H7 (cell line): ENCODE results near the gene AKAP6. TPM values are rescaled to one million over a fixed set of nuclear protein-coding genes. Genes with fewer than 3 reads are reported as not detected.

Source experiments
- DNase-seq: peaks from one replicate; pipeline ENCODE4 v3.0.0; 2012
- H3K27me3 ChIP-seq: 2 replicates; pipeline ENCODE4 v1.6.0; 2011; ENCODE audit warnings: mild to moderate bottlenecking, low read length; ENCODE audit not compliant: control insufficient read depth, insufficient read depth
- H3K36me3 ChIP-seq: replicated peaks from 2 replicates; pipeline ENCODE4 v1.5.1; 2011; ENCODE audit warnings: low read length; ENCODE audit not compliant: control insufficient read depth, insufficient read depth
- H3K4me3 ChIP-seq: 2 replicates; pipeline ENCODE4 v1.5.1; 2011; ENCODE audit warnings: low read depth, mild to moderate bottlenecking, control low read depth, low read length, moderate library complexity; ENCODE audit not compliant: insufficient read depth
- total RNA-seq: library from RNA; depleted of rRNA; stranded (reverse); fragments of >200 nt; shearing (Covaris generic); gene quantifications from 2 replicates; pipeline ENCODE4 v1.2.3, GENCODE V29; 2014

Gene AKAP6
- total RNA-seq, 1 experiment from 2014 or later, result 0.28 TPM

DNA sequence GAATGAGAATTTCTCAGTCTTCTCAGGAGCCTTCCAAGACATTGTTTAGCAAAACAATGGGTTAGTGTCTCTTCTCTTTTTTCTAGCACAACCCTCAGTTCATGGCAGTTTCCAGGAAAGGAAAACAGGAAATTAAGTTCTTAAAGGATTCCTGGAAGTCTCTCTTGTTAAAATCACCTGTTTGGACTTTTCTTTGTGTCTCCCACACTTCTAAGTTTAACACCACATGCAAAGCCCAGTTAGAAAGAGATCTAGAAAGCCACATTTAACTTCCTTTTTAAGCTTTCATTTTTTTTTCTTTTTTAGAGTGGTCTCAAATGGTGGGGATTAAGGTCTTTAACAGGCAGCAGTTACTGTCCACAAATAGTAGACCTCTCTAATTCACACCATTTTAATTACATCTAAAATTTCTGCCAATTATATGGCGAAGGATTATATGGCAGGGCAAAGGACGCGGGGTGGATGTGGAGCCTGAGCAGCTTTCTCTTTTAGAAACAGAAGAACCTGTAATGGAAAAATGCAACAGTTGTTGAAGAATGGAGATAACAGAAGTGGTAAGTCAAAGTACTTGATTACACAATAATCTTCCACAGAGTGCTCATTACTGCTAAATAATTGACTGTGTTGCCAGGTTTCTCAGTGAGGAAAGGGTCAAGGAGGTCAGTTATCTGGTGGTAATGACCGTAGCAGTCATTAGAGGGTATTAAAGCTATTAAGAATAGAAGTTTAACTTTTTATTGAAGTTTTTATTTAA lies 298.6 kb downstream of the AKAP6 start:
- Histone ChIP-seq H3K27me3 (no peaks in the 10 kb centered on the region), H3K4me3 (no peak overlapping the region), H3K36me3 (no peaks in the 10 kb centered on the region)
- DNase-seq, result no peak

DNA sequence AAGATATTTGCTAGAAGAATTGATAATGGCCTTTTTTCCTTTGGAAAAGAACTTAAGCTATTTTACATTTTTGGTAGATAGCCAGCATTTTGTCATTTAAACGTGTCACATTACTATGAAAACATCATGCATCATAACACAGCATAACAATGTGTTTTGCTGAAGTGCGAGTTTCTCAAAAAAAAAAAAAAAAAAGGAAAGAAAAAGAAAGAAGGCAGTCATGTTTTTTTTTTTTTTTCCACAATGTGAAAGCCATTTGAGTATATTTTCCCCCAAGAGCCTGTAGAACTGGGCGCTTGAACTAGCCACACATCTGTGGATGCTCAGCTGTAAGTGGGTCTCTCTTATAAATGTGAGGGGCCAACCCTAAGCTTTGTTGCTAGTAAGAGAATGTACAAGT lies 300.1 kb downstream of the AKAP6 start:
- no peaks in the 10 kb centered on the region for H3K27me3 ChIP-seq
- no peak overlapping the region for H3K4me3 ChIP-seq
- H3K36me3 ChIP-seq, result no peaks in the 10 kb centered on the region
- no peak for DNase-seq

DNA sequence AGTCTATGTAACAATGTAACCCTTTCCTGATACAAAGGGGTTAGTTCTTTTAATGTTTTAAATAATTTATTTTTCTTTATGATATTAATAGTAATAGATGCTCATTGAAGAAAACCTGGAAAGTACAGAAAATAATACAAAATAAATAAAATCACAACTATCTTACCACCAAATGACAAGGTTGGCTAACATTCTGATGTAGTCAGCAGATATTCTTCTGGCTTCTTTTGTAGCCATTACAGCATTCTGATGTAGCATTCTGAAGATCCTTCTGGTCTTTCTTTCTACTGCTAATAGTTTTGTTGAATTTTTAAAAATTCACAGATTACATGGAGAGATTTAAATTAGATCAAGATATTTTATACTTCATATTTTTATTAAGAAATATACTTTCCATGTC lies 301.6 kb downstream of the AKAP6 start:
- Histone ChIP-seq H3K36me3 (no peaks in the 10 kb centered on the region), H3K27me3 (no peaks in the 10 kb centered on the region)
- no peak for DNase-seq

DNA sequence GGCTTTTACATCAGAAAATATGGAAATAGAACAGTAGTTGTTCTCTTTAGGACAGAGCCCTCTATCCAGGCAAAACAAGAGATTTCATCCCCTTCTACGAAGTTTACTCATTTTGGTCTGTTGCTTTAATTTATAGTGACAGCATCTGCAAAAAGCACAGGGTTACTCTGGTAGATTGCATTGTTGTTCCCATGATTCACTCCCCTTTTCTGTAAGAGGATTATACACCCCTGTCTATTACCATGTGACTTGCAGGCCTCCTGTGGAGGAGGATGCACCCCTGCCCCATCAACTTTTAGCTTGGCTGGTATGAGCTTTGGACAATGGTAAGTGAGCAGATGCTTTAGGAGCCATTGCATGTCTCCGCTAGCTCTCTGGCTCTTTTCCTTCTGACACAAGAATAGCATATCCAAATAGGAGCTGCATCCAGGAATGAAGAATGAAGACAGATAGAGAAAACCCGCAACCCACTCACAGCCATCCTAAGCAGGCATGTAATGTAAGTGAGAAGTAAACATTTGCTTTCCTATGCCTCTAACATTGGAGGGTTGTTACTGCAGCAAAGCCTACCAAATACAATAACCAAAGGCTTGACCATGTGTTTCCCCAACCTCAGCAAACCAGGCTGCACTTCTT lies 304.2 kb downstream of the AKAP6 start:
- Histone ChIP-seq H3K4me3 (no peak overlapping the region), H3K27me3 (no peaks in the 10 kb centered on the region), H3K36me3 (no peaks in the 10 kb centered on the region)
- peak; percentile 0 for DNase-seq

More for the DNA sequence above, 301.6 kb downstream of the AKAP6 start:
- H3K4me3 ChIP-seq, result no peak overlapping the region

DNA sequence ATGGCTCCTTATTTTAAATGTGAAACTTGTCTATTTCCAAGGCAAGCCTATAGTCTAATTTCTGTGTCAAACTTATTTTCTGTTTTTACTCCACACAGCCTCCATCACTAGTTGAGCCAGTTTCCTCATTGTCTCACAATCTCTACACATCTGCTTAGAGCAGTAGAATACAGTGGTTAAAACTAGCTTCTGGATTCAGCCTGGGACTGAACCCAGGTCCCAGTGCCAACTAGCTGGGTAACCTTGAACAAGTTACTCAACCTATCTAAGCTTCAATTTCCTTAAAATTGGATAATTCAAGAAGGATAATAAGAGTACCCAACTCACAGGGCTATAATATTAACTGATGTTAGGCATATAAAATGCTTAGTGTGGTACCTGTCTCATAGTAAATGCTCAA lies 304.8 kb downstream of the AKAP6 start:
- no peak overlapping the region for H3K4me3 ChIP-seq
- no peaks in the 10 kb centered on the region for H3K36me3 ChIP-seq
- DNase-seq, result no peak
- H3K27me3 ChIP-seq, result no peaks in the 10 kb centered on the region

- Histone ChIP-seq H3K36me3 (no peaks in the 10 kb centered on the region), H3K27me3 (no peaks in the 10 kb centered on the region), H3K4me3 (no peak overlapping the region)
- DNase-seq, result no peak
These were observed 306.1 kb downstream of the AKAP6 start for GRCh38 chr14:32635061-32635719.

- Histone ChIP-seq H3K27me3 (no peaks in the 10 kb centered on the region), H3K36me3 (no peaks in the 10 kb centered on the region), H3K4me3 (no peak overlapping the region)
- DNase-seq, result no peak
These were observed 308.5 kb downstream of the AKAP6 start for GRCh38 chr14:32637582-32637981.

- no peaks in the 10 kb centered on the region for H3K27me3 ChIP-seq
- no peak for DNase-seq
- no peak overlapping the region for H3K4me3 ChIP-seq
- H3K36me3 ChIP-seq, result no peaks in the 10 kb centered on the region
These were observed 310.1 kb downstream of the AKAP6 start for GRCh38 chr14:32639208-32639607.

DNA sequence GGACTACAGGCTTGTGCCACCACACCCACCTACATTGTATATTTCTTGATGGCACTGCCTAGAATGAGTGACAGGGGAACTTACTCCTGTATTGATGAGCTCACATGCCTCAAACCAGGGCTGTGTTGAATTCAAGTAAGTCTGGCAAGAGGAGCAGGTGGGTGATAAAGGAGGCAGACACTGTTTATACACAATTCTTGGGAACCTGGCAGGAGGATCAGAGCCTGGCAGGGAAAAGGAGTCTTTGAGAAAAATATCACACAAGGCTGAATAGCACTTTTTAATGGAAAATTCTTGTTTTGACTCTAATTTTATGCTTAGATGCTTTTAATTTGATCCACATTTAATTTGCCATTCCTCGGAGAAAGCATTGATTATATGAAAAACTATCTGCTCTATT lies 316.5 kb downstream of the AKAP6 start:
- no peak for DNase-seq
- no peaks in the 10 kb centered on the region for H3K36me3 ChIP-seq
- H3K27me3 ChIP-seq, result no peaks in the 10 kb centered on the region
- H3K4me3 ChIP-seq, result no peak overlapping the region

GRCh38 chr14:32648434-32648833 lies 319.3 kb downstream of the AKAP6 start:
- H3K4me3 ChIP-seq, result no peak overlapping the region
- no peak for DNase-seq
- H3K27me3 ChIP-seq, result no peaks in the 10 kb centered on the region
- H3K36me3 ChIP-seq, result no peaks in the 10 kb centered on the region

- DNase-seq, result no peak
- H3K36me3 ChIP-seq, result no peaks in the 10 kb centered on the region
- no peaks in the 10 kb centered on the region for H3K27me3 ChIP-seq
- H3K4me3 ChIP-seq, result no peak overlapping the region
These were observed 320.9 kb downstream of the AKAP6 start for GRCh38 chr14:32650030-32650429.

DNA sequence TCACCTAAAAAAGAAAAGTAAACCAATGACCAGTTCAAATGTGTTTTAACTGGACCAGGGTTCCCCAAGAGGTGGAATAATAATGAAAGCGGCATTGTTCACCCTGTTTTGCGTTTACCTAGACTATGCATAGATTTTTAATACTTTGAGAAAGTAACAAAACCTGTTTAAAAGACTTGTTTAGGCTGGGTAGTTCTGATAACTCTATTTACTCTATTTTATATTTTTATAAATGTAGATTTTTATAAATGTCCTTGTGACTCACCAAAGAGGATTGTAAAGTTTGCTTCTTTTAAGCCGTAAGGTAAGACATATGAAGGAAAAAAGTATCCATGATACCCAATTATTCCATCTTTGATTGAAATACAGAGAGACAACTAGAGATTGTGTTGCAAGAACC lies 321.6 kb downstream of the AKAP6 start:
- H3K27me3 ChIP-seq, result no peaks in the 10 kb centered on the region
- H3K4me3 ChIP-seq, result no peak overlapping the region

GRCh38 chr14:32654106-32654505 lies 325.0 kb downstream of the AKAP6 start:
- no peak for DNase-seq
- Histone ChIP-seq H3K4me3 (no peak overlapping the region), H3K27me3 (no peaks in the 10 kb centered on the region), H3K36me3 (no peaks in the 10 kb centered on the region)

More for the DNA sequence above, 321.6 kb downstream of the AKAP6 start:
- no peak for DNase-seq
- H3K36me3 ChIP-seq, result no peaks in the 10 kb centered on the region

DNA sequence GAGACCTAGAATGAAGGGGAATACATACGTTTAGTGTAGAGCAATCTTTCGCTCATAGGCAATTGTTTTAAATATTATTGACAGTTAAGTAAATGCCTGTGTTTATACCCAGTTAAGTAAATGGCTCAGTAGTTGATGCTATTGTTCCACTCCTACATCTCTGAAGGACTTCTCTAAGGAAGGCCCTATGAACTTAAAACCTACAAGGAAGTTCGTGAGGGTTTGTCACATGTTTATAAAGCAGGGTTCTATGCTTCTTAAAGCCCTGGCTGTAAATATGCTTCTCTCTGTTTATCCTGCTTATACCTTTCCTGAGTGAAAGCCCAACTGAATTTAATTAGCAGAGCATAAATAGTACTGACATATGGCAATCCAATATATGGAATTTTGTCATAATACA lies 327.5 kb downstream of the AKAP6 start:
- no peak overlapping the region for H3K4me3 ChIP-seq
- no peaks in the 10 kb centered on the region for H3K27me3 ChIP-seq
- no peak for DNase-seq
- H3K36me3 ChIP-seq, result no peaks in the 10 kb centered on the region

- H3K27me3 ChIP-seq, result no peaks in the 10 kb centered on the region
- no peaks in the 10 kb centered on the region for H3K36me3 ChIP-seq
- no peak for DNase-seq
- no peak overlapping the region for H3K4me3 ChIP-seq
These were observed 328.0 kb downstream of the AKAP6 start for GRCh38 chr14:32657081-32657480.
